Measurements from ENCODE around the gene TTC32.

TTC32 gene

DNA sequence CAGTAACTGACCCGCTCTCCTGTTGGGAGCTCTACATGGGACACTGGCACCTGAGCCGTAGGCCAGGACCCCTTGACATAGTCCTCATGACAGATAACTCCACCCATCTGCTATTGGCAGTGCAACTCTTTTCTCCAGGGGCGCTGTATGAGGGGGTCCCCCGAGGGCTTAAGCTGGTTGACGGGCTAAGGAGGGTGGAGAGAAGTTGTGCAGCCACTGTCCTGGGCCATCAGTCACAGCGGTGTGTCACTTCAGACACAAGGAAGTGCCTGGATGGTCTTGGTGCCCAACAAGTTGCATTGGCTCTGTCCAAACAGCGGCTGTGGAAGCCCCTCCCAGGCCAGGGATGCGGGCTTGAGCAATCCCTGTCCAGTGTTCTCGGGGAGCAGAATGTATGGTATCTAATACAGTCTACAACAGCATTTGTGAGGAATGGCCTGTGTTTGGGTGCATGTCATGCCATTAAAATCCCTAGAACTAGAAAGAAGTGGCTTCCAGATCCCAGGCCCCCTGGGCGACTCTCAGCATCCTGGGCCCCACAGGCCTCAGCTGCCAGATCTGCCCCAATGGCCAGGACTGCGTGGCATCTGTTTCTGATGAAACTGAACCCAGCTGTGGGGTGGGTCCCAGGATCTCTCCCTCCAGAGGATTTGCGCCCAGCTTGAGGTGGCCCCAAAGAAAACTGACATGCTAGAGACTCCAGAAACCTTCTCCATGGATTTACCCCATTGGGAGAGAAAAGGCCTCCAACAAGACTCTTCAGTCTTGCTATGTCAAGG, 23.3 kb downstream of the TTC32 start:
- Histone ChIP-seq H3K9ac (ENCODE audit: low read depth in 1 of 2, low read length in 2 of 2) (no peak overlapping the region), H3K9me3 (ENCODE audit: control insufficient read depth in 2 of 2, low read length in 2 of 2) (no peaks in the 10 kb centered on the region), H3K4me1 (ENCODE audit: control insufficient read depth in 2 of 2, insufficient read depth in 2 of 2, low read length in 2 of 2) (no peaks in the 10 kb centered on the region), H3K27me3 (ENCODE audit: control insufficient read depth in 2 of 2, insufficient read depth in 2 of 2, low read length in 2 of 2) (no peaks in the 10 kb centered on the region), H3K27ac (ENCODE audit: low read depth in 2 of 2, low read length in 2 of 2) (no peak overlapping the region), H3K4me3 (ENCODE audit: low read length in 2 of 2) (no peak overlapping the region), H3K36me3 (ENCODE audit: control insufficient read depth in 2 of 2, insufficient read depth in 2 of 2, low read length in 2 of 2) (no peaks in the 10 kb centered on the region)

GRCh38 chr2:19876751-19877150, 25.0 kb downstream of the TTC32 start:
- H3K36me3 ChIP-seq (ENCODE audit: control insufficient read depth in 2 of 2, insufficient read depth in 2 of 2, low read length in 2 of 2) = no peaks in the 10 kb centered on the region
- no peaks in the 10 kb centered on the region for H3K9me3 ChIP-seq (ENCODE audit: control insufficient read depth in 2 of 2, low read length in 2 of 2)

DNA sequence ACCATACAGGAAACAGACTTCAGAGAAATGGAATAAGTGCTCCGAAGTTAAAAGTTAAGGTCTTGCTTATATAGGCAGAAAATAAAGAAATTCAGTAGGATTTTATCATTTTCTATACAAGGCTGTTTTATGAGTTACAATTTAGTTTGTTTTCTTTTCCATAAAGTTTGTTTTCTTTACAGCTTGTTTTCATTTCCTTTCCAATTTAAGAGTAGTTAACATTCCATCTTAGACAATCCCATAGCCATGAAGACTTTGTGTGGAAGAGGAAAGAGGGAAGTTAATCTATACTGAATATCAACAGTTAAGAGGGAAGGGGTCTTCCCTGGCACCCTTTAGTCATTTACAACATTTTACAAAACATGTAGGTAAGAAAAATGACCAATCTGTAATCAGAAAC, 26.5 kb downstream of the TTC32 start:
- Histone ChIP-seq H3K9me3 (ENCODE audit: control insufficient read depth in 2 of 2, low read length in 2 of 2) (no peaks in the 10 kb centered on the region), H3K4me1 (ENCODE audit: control insufficient read depth in 2 of 2, insufficient read depth in 2 of 2, low read length in 2 of 2) (no peaks in the 10 kb centered on the region), H3K27ac (ENCODE audit: low read depth in 2 of 2, low read length in 2 of 2) (no peak overlapping the region), H3K4me3 (ENCODE audit: low read length in 2 of 2) (no peak overlapping the region), H3K27me3 (ENCODE audit: control insufficient read depth in 2 of 2, insufficient read depth in 2 of 2, low read length in 2 of 2) (no peaks in the 10 kb centered on the region), H3K9ac (ENCODE audit: low read depth in 1 of 2, low read length in 2 of 2) (no peak overlapping the region), H3K36me3 (ENCODE audit: control insufficient read depth in 2 of 2, insufficient read depth in 2 of 2, low read length in 2 of 2) (no peaks in the 10 kb centered on the region)

More at GRCh38 chr2:19876751-19877150, 25.0 kb downstream of the TTC32 start:
- Histone ChIP-seq H3K9ac (ENCODE audit: low read depth in 1 of 2, low read length in 2 of 2) (no peak overlapping the region), H3K4me1 (ENCODE audit: control insufficient read depth in 2 of 2, insufficient read depth in 2 of 2, low read length in 2 of 2) (no peaks in the 10 kb centered on the region), H3K27ac (ENCODE audit: low read depth in 2 of 2, low read length in 2 of 2) (no peak overlapping the region), H3K4me3 (ENCODE audit: low read length in 2 of 2) (no peak overlapping the region), H3K27me3 (ENCODE audit: control insufficient read depth in 2 of 2, insufficient read depth in 2 of 2, low read length in 2 of 2) (no peaks in the 10 kb centered on the region)

- H3K27ac ChIP-seq (ENCODE audit: low read depth in 2 of 2, low read length in 2 of 2) = no peak overlapping the region
- H3K9me3 ChIP-seq (ENCODE audit: control insufficient read depth in 2 of 2, low read length in 2 of 2) = no peaks in the 10 kb centered on the region
- no peak overlapping the region for H3K9ac ChIP-seq (ENCODE audit: low read depth in 1 of 2, low read length in 2 of 2)
- H3K36me3 ChIP-seq (ENCODE audit: control insufficient read depth in 2 of 2, insufficient read depth in 2 of 2, low read length in 2 of 2) = no peaks in the 10 kb centered on the region
- no peak overlapping the region for H3K4me3 ChIP-seq (ENCODE audit: low read length in 2 of 2)
- no peaks in the 10 kb centered on the region for H3K27me3 ChIP-seq (ENCODE audit: control insufficient read depth in 2 of 2, insufficient read depth in 2 of 2, low read length in 2 of 2)
- no peaks in the 10 kb centered on the region for H3K4me1 ChIP-seq (ENCODE audit: control insufficient read depth in 2 of 2, insufficient read depth in 2 of 2, low read length in 2 of 2)
Measured at GRCh38 chr2:19874726-19875125, 27.1 kb downstream of the TTC32 start.

DNA sequence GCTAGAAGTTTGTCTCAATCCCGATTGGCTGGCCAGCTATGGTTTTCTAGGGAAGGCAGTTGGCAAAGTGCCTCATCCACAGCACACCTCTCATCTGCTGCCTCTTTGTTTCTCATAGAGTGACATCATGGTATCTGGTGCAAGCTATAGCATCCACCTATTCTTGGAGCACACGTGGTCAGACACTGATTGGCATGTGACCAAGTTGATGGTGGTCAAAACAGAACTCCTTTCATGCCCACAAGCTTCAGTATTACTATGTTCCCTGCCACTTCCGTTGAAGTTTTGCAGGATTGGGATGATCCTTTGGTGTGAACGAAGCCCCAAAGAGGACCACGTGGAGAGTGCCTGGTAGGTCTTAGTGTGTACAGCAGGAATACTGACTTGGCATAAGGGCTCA, 28.8 kb downstream of the TTC32 start:
- H3K27me3 ChIP-seq (ENCODE audit: control insufficient read depth in 2 of 2, insufficient read depth in 2 of 2, low read length in 2 of 2) = no peaks in the 10 kb centered on the region
- H3K4me1 ChIP-seq (ENCODE audit: control insufficient read depth in 2 of 2, insufficient read depth in 2 of 2, low read length in 2 of 2) = peaks cover 3 to 4% of the 10 kb centered on the region in 2 donors
- H3K4me3 ChIP-seq (ENCODE audit: low read length in 2 of 2) = no peak overlapping the region
- H3K9me3 ChIP-seq (ENCODE audit: control insufficient read depth in 2 of 2, low read length in 2 of 2) = no peaks in the 10 kb centered on the region
- H3K9ac ChIP-seq (ENCODE audit: low read depth in 1 of 2, low read length in 2 of 2) = no peak overlapping the region
- no peak overlapping the region for H3K27ac ChIP-seq (ENCODE audit: low read depth in 2 of 2, low read length in 2 of 2)
- H3K36me3 ChIP-seq (ENCODE audit: control insufficient read depth in 2 of 2, insufficient read depth in 2 of 2, low read length in 2 of 2) = no peaks in the 10 kb centered on the region

GRCh38 chr2:19872302-19872701, 29.5 kb downstream of the TTC32 start:
- H3K27ac ChIP-seq (ENCODE audit: low read depth in 2 of 2, low read length in 2 of 2) = no peak overlapping the region
- H3K27me3 ChIP-seq (ENCODE audit: control insufficient read depth in 2 of 2, insufficient read depth in 2 of 2, low read length in 2 of 2) = no peaks in the 10 kb centered on the region

GRCh38 chr2:19871836-19872235, 29.9 kb downstream of the TTC32 start:
- Histone ChIP-seq H3K9me3 (ENCODE audit: control insufficient read depth in 2 of 2, low read length in 2 of 2) (no peaks in the 10 kb centered on the region), H3K4me3 (ENCODE audit: low read length in 2 of 2) (no peak overlapping the region), H3K4me1 (ENCODE audit: control insufficient read depth in 2 of 2, insufficient read depth in 2 of 2, low read length in 2 of 2) (peaks cover 3 to 4% of the 10 kb centered on the region in 2 donors), H3K27me3 (ENCODE audit: control insufficient read depth in 2 of 2, insufficient read depth in 2 of 2, low read length in 2 of 2) (no peaks in the 10 kb centered on the region), H3K36me3 (ENCODE audit: control insufficient read depth in 2 of 2, insufficient read depth in 2 of 2, low read length in 2 of 2) (no peaks in the 10 kb centered on the region), H3K9ac (ENCODE audit: low read depth in 1 of 2, low read length in 2 of 2) (no peak overlapping the region), H3K27ac (ENCODE audit: low read depth in 2 of 2, low read length in 2 of 2) (no peak overlapping the region)

More at GRCh38 chr2:19872302-19872701, 29.5 kb downstream of the TTC32 start:
- Histone ChIP-seq H3K9me3 (ENCODE audit: control insufficient read depth in 2 of 2, low read length in 2 of 2) (no peaks in the 10 kb centered on the region), H3K36me3 (ENCODE audit: control insufficient read depth in 2 of 2, insufficient read depth in 2 of 2, low read length in 2 of 2) (no peaks in the 10 kb centered on the region), H3K4me3 (ENCODE audit: low read length in 2 of 2) (no peak overlapping the region), H3K9ac (ENCODE audit: low read depth in 1 of 2, low read length in 2 of 2) (no peak overlapping the region), H3K4me1 (ENCODE audit: control insufficient read depth in 2 of 2, insufficient read depth in 2 of 2, low read length in 2 of 2) (peaks cover 3 to 4% of the 10 kb centered on the region in 2 donors)

GRCh38 chr2:19870792-19871191, 31.0 kb downstream of the TTC32 start:
- Histone ChIP-seq H3K27me3 (ENCODE audit: control insufficient read depth in 2 of 2, insufficient read depth in 2 of 2, low read length in 2 of 2) (no peaks in the 10 kb centered on the region), H3K9me3 (ENCODE audit: control insufficient read depth in 2 of 2, low read length in 2 of 2) (no peaks in the 10 kb centered on the region), H3K27ac (ENCODE audit: low read depth in 2 of 2, low read length in 2 of 2) (no peak overlapping the region), H3K4me1 (ENCODE audit: control insufficient read depth in 2 of 2, insufficient read depth in 2 of 2, low read length in 2 of 2) (peaks cover 3 to 4% of the 10 kb centered on the region in 2 donors), H3K9ac (ENCODE audit: low read depth in 1 of 2, low read length in 2 of 2) (no peak overlapping the region), H3K4me3 (ENCODE audit: low read length in 2 of 2) (no peak overlapping the region), H3K36me3 (ENCODE audit: control insufficient read depth in 2 of 2, insufficient read depth in 2 of 2, low read length in 2 of 2) (no peaks in the 10 kb centered on the region)

- Histone ChIP-seq H3K9me3 (ENCODE audit: control insufficient read depth in 2 of 2, low read length in 2 of 2) (no peaks in the 10 kb centered on the region), H3K9ac (ENCODE audit: low read depth in 1 of 2, low read length in 2 of 2) (peak overlapping the region; percentile 5 to 18), H3K36me3 (ENCODE audit: control insufficient read depth in 2 of 2, insufficient read depth in 2 of 2, low read length in 2 of 2) (no peaks in the 10 kb centered on the region), H3K4me1 (ENCODE audit: control insufficient read depth in 2 of 2, insufficient read depth in 2 of 2, low read length in 2 of 2) (peaks cover 3 to 4% of the 10 kb centered on the region in 2 donors), H3K27me3 (ENCODE audit: control insufficient read depth in 2 of 2, insufficient read depth in 2 of 2, low read length in 2 of 2) (no peaks in the 10 kb centered on the region), H3K27ac (ENCODE audit: low read depth in 2 of 2, low read length in 2 of 2) (no peak overlapping the region), H3K4me3 (ENCODE audit: low read length in 2 of 2) (peak overlapping the region; percentile 64 to 69)
Measured at GRCh38 chr2:19868701-19869580, 32.8 kb downstream of the TTC32 start.

DNA sequence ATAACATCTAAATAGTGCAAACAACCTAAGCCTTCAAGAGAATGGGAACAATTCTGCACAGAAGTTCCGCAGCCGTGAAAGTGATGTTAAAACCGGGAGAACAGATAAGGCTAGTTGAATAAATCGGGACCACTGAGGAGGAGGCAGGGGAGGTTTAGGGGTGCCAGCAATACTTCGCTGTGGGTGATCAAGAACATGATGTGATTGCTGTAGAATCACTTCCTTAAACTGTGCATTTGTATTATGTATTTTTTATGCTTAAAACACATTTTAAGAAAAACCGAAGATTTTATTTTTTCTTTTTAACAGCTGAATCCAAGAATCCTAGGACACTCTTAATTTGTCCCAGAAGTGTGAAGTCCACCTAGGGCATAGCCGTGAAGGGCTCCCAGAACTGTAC, 33.6 kb downstream of the TTC32 start:
- Histone ChIP-seq H3K4me3 (ENCODE audit: low read length in 2 of 2) (peak overlapping the region; percentile 64 to 69), H3K9ac (ENCODE audit: low read depth in 1 of 2, low read length in 2 of 2) (peak overlapping the region; percentile 5 to 18), H3K36me3 (ENCODE audit: control insufficient read depth in 2 of 2, insufficient read depth in 2 of 2, low read length in 2 of 2) (no peaks in the 10 kb centered on the region), H3K4me1 (ENCODE audit: control insufficient read depth in 2 of 2, insufficient read depth in 2 of 2, low read length in 2 of 2) (peaks cover 7 to 8% of the 10 kb centered on the region in 2 donors), H3K9me3 (ENCODE audit: control insufficient read depth in 2 of 2, low read length in 2 of 2) (no peaks in the 10 kb centered on the region), H3K27ac (ENCODE audit: low read depth in 2 of 2, low read length in 2 of 2) (no peak overlapping the region), H3K27me3 (ENCODE audit: control insufficient read depth in 2 of 2, insufficient read depth in 2 of 2, low read length in 2 of 2) (no peaks in the 10 kb centered on the region)
